UCSD-AML1 (cell line): ENCODE measurements around the gene ATP6V0D1.

Experiments used
- DNase-seq: peaks from one replicate; lab custom pipeline; 2025; ENCODE audit not compliant: unreplicated experiment; lab: John Stamatoyannopoulos, UW

The ATP6V0D1 gene

GRCh38 chr16:67463059-67463458 is 17.9 kb downstream of the ATP6V0D1 start:
- no peak for DNase-seq

GRCh38 chr16:67462279-67462655 is 18.7 kb downstream of the ATP6V0D1 start:
- DNase-seq: no peak

- no peak for DNase-seq
Measured at GRCh38 chr16:67461600-67462278, 19.2 kb downstream of the ATP6V0D1 start.

DNA sequence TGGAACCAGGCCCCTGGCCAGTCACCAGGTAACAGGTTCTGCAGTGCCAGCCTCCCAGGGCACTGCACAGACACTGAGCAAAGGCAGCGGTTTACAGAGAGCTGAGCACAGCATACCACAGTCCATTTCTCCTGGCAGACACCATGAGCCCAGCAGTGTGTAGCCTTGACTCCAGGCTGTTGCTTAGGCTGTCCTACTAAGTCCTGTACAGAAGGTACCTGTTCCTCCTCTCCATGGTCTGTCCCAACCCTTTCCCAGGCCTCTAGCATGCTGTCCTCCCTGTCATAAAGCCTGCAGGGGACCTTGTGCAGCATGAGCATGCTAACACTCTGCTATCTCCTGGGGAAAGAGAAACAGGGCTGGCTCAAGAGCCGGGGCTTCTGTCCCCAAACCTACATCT is 20.0 kb downstream of the ATP6V0D1 start:
- DNase-seq: no peak

DNA sequence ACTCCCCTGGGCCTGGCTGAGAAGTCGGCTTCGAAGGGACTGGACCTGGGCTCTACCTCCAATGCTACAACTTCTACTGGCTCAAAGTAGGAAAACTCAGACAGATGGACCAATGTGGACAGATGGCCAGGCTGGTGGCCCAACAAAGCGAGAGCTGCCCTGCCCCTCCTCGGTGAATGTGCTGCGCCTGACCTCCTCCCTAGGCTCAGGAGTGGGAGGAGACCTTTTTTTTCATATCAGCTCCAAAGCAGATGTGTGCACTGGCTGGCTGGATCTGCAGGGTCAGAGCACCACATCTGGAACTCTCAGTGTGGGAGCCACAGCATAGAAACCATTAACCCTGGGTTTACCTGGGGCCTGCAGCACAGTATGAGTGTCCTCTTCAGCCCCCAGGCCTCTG is 20.8 kb downstream of the ATP6V0D1 start:
- no peak for DNase-seq

DNA sequence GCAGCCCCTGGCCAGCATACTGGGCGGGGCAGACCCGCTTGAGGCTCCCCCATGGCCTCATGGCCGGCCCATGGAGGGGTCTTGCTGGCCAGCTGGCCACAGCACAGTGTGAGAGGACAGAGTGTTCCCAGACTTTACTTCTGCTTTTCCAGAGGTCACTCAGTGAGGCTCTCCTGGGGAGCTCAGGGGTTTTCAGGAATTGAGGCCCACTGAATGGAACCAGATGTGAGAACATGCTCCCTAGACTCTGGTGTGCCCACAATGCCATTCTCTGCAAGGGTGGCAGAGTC is 21.2 kb downstream of the ATP6V0D1 start:
- no peak for DNase-seq

DNA sequence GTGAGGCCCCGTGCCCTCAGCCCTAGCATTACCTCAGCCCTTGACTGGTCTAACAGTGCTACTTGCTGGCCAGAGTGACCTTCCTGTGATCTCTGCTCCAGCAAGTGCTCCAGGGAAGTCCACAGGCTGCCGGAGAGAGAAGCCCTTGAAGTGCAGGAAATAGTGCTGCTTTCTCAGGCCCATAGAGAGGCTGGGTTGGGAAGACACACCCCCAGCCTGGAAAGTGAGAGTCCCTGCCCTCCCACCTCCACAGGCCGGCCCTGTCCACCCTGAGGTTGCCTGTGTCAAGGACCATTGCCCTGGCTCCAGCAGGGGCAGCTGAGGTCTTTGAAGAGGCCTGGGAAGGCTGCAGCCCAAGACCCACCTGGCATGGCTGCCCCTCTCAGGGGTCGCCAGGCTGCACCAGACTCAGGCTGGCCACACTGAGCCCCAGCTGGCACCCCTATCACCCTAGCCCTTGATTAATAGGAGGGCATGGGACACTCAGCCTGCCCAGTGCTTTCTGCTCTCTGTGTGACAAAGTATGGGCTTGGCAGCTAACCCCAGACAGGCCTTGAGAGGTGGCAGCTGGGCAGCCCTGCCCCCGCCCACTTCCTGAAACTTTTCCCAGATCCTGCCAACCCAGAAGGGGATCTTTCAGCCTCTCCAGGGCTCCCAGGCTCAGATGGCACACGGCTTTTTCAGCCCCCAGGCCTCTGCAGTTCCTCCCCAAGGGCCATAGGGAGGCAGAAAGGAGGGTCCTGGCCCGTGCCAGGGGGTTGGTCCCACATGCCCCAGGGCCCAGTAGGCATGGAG is 21.7 kb downstream of the ATP6V0D1 start:
- DNase-seq: no peak

- no peak for DNase-seq
Measured at GRCh38 chr16:67458121-67458641, 22.8 kb downstream of the ATP6V0D1 start.

- DNase-seq: no peak
Measured at GRCh38 chr16:67457611-67458010, 23.3 kb downstream of the ATP6V0D1 start.

- no peak for DNase-seq
Measured at GRCh38 chr16:67456391-67457081, 24.4 kb downstream of the ATP6V0D1 start.

GRCh38 chr16:67454852-67455251 is 26.1 kb downstream of the ATP6V0D1 start:
- no peak for DNase-seq

GRCh38 chr16:67454104-67454503 is 26.9 kb downstream of the ATP6V0D1 start:
- DNase-seq: no peak

DNA sequence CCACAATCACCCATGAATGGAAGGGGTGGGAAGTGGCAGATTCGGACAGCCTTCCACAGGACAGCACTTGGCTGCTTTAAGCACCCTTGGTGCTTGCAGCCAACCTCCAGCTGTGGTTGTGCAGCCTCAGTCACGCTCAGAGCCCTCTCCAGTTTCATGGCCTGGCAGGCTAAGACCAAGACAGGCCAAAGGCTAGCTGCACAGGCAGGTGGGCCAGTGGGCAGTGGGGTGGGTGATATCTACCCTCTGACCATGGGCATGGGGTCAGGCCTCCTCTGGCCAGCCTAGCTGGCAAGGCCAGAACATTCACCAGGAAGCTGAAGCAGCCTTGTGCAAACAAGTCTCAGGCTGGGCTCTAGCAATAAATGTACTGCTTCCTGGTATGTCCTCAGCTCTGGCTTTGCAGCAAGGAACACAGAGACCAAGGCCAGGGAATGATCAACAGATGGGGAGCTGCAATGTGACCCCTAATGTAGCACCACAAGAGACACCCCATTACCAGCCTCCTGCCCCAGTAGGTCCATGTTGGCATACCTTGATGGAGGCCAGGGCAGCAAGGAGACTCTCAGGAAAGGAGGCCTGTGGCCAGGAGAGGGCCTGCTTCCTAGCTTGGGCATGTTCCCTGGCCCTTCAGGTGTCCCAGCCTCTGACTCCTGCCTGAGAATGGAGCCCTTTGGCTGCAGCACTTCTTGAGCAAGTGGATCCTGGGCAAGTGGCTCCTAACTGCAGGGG is 29.1 kb downstream of the ATP6V0D1 start:
- no peak for DNase-seq

DNA sequence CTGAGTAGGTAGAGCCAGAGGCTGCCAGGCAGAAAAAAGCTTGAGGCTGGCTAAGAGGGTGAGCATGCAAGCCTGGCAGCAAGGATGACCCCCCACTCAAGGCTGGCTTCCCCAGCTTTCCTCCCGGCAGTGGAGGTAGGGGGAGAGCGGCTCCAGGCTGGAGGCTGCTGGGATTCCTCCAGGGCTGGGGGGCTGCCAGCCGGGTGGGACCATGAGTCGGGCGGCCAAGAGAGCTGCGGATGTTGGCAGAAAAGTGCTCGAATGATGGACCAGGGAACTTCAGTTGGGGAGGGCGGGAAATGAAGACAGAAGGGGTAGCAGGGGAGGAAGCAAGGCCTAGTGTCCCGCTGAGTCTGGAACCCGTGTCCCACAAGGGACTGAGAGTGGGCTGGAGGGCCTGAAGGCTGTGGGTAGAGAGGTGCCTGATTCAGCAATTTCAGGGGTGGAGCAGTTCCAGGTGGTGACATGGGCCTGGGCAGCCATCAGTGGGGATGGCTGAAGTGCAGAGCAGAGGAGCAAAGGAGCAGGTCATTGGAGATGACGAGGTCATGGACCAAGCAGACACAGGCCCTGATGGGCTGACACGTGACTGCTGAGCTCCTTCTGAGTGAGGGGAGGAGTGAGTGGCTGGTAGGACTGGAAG is 29.8 kb downstream of the ATP6V0D1 start:
- DNase-seq: no peak

- no peak for DNase-seq
Measured at GRCh38 chr16:67449739-67450138, 31.2 kb downstream of the ATP6V0D1 start.

- DNase-seq: no peak
Measured at GRCh38 chr16:67449336-67449735, 31.6 kb downstream of the ATP6V0D1 start.

DNA sequence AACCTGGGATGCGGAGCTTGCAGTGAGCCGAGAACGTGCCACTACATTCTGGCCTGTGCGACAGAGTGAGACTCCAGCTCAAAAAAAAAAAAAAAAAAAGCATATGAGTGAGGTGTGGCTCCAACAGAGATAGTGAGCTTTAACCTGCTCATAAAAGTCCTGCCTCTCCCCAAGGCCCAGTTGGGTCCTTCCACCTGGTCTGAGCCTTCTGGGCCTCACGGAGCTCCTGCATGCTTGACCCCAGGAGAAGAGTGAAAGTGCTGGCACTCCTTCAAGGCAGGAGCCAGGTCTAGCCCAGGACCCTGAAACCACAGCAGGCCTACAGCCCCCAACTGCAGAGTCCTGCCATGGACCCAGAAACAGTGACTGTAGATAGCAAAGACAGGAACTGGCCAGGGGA is 32.4 kb downstream of the ATP6V0D1 start:
- no peak for DNase-seq

DNA sequence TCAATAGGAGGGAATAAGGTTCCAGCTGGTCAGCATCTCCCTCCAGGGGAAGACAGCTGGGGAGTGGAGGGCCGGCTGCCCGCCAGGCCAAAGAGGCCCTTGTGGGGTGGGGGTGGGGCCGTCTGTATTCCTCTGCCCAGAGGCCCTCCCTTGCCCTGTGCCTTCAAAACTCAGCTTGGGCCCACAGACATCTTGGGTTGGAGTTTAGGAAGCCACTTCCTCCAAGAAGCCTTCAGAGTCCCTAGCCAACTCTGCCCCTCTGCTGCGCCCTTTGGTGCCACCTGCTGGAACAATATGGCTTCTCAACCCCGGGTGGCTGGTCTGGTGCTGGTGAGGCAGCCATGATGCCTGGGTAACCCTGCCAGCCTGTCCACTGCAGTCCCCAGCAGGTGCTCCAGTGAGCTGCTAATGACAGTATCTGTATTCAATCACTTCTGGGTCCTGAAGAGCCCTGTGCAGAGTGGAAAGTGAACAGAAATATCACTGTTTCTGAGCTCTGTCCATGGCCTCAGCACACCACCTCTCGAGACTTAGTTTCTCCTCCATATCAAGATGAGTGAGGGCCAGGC is 33.4 kb downstream of the ATP6V0D1 start:
- peak; percentile 80 for DNase-seq

DNA sequence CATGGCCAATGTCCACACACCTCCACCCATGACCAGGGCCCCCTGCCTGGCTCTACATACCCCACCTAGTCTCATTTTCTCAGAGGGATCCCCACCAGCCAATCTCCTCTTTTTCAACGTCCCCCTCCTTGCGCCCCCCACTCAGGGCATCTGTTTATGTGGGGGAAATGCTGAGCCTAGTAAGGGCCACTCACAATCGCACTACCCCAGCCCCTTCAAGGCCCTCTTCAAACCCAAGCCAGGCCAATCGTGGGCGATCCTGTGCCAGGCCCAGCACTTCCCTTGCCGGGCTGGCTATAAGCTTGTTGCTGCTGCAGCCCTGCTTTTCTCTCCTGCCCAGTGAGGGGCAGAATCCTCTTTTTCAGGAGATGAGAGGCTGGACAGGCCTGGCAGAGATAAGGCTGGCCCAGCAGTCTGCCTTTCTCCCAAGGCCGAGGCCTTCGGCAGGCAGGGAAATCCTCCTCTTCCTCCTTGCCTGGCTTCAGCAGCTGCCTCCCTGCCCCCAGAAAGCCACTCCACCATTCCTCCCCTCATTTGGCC is 33.9 kb downstream of the ATP6V0D1 start:
- DNase-seq: no peak
